T-helper 9 cell (primary cell): ENCODE results near the gene TFF3.

Source experiments
- DNase-seq: peaks from one replicate; pipeline ENCODE4 v3.0.0-alpha.2; 2020

The TFF3 gene

GRCh38 chr21:42319851-42320572 is 4.8 kb upstream of the TFF3 start:
- DNase-seq, result no peak

GRCh38 chr21:42319376-42319775 is 4.2 kb upstream of the TFF3 start:
- DNase-seq, result no peak

- no peak for DNase-seq
Observed at GRCh38 chr21:42317826-42318746, 2.9 kb upstream of the TFF3 start.

- no peak for DNase-seq
Observed at GRCh38 chr21:42317341-42317741, 2.1 kb upstream of the TFF3 start.

- DNase-seq, result no peak
Observed at GRCh38 chr21:42316891-42317290, 1.7 kb upstream of the TFF3 start.

GRCh38 chr21:42314616-42315295 is 453 bp downstream of the TFF3 start:
- no peak for DNase-seq

- no peak for DNase-seq
Observed at GRCh38 chr21:42313501-42313969, 1.7 kb downstream of the TFF3 start.

GRCh38 chr21:42312626-42313104 is 2.5 kb downstream of the TFF3 start:
- DNase-seq, result no peak

GRCh38 chr21:42311816-42312625 is 3.2 kb downstream of the TFF3 start:
- no peak for DNase-seq

GRCh38 chr21:42311160-42311559 is 4.0 kb downstream of the TFF3 start:
- DNase-seq, result no peak

GRCh38 chr21:42310411-42311001 is 4.7 kb downstream of the TFF3 start:
- no peak for DNase-seq

- DNase-seq, result peak; percentile 66
Observed at GRCh38 chr21:42309753-42310213, 5.4 kb downstream of the TFF3 start.

GRCh38 chr21:42308914-42309752 is 6.1 kb downstream of the TFF3 start:
- no peak for DNase-seq

- no peak for DNase-seq
Observed at GRCh38 chr21:42308161-42308913, 6.9 kb downstream of the TFF3 start.

- no peak for DNase-seq
Observed at GRCh38 chr21:42307106-42307505, 8.1 kb downstream of the TFF3 start.

- no peak for DNase-seq
Observed at GRCh38 chr21:42306366-42307035, 8.7 kb downstream of the TFF3 start.

- DNase-seq, result no peak
Observed at GRCh38 chr21:42305707-42306147, 9.5 kb downstream of the TFF3 start.

- DNase-seq, result no peak
Observed at GRCh38 chr21:42304556-42305454, 10.4 kb downstream of the TFF3 start.
